ENCODE measurements around the gene MTCP1. TPM values are rescaled to one million over a fixed set of nuclear protein-coding genes. Genes with fewer than 3 reads are reported as not detected.

The MTCP1 gene
- polyA plus RNA-seq, 3 donors = 1.3 to 23.3 (median 14.8) TPM

DNA sequence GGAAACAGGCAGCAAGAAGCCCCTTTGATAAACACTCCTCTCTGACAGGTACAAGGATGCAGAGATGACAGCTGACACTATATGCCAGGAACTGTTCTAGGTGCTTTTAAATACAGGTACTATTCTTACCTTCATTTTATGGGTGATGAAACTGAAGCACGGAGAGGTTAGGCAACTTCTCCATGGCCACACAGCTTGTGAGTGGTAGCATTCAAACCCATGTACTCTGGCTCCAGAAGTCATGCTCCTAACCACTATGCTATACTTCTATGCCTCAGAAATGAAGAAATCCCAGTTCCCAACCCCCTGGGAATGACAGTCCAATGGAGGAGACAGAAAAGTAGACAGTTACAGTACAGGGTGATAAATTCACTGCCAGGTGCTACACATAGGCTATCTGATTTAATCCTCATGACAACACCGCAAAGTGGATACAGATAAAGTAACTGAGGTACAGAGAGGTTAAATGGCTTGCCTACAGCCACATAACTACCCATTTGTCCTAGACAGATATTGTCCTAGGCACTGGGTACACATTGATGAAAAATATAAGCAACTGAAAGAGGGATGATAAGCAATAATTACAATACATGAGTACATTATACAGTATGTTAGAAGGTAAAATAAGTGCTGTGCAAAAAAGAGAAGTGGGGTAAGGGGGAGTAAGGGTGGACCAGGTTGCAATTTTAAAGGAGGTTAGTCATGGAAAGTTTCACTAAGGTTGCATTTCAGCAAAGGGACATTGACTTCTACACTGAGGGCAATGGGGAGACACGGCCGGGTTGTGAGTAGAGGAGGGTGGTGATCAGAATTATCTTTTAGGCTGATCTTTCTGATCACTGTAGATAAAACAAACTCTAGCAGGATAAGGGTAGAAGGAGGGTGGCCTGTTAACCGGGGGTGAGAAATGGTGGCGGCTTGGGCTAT, 46.8 kb downstream of the MTCP1 start:
- no peaks in the 10 kb centered on the region for H3K9me3 ChIP-seq (replicated peaks in 1 of 2; ENCODE audit: control insufficient read depth in 1 of 2, insufficient read depth in 1 of 2, low read length in 2 of 2)
- WGBS (ENCODE audit: insufficient coverage) = 100% methylated on average over 1 of the region's 6 CpGs
- H3K9ac ChIP-seq (ENCODE audit: insufficient read depth, low read length, poor library complexity, severe bottlenecking) = no peak overlapping the region
- H4K20me1 ChIP-seq (ENCODE audit: insufficient read depth, low read length) = no peaks in the 10 kb centered on the region
- no peak for TF ChIP-seq CTCF (IDR thresholded peaks at IDR 0.05)
- no peak for DNase-seq
- Mint-ChIP-seq H3K9me3 (peaks cover 0 to 5% (median 0%) of the 10 kb centered on the region in 7 donors), H3K4me3 (no peak overlapping the region), H3K27me3 (ENCODE audit: low read depth in 3 of 3) (peaks cover 0 to 3% (median 0%) of the 10 kb centered on the region in 3 donors), H3K4me1 (peaks cover 8% of the 10 kb centered on the region), H3K36me3 (peaks cover 0 to 4% of the 10 kb centered on the region in 2 donors), H3K27ac (peak overlapping the region in 1 of 7 donors; percentile 34)
- peaks cover 5 to 6% of the 10 kb centered on the region in 2 donors for H3K4me1 ChIP-seq (ENCODE audit: control insufficient read depth in 1 of 2, insufficient read depth in 2 of 2, low read length in 2 of 2)
- intact Hi-C loops (cut with micrococcal nuclease) = no loop called here
- H3K79me2 ChIP-seq (ENCODE audit: insufficient read depth, low read length) = peaks cover 11% of the 10 kb centered on the region
- no peaks in the 10 kb centered on the region for H3K36me3 ChIP-seq (replicated peaks in 1 of 2; ENCODE audit: control insufficient read depth in 1 of 2, insufficient read depth in 2 of 2, low read length in 2 of 2)
- H2AFZ ChIP-seq (ENCODE audit: insufficient read depth, low read depth, low read length, poor library complexity, severe bottlenecking) = no peak overlapping the region
- H3K4me3 ChIP-seq (replicated peaks in 1 of 3; ENCODE audit: low read depth in 2 of 3, low read length in 3 of 3) = no peak overlapping the region
- H3K4me2 ChIP-seq (replicated peaks; ENCODE audit: extremely low read depth, low read length, poor library complexity, severe bottlenecking) = no peak overlapping the region
- H3K27ac ChIP-seq (ENCODE audit: low read depth in 1 of 2, low read length in 2 of 2) = no peak overlapping the region
- H3K27me3 ChIP-seq (ENCODE audit: control insufficient read depth in 2 of 2, insufficient read depth in 2 of 2, low read length in 2 of 2) = peaks cover 0 to 2% of the 10 kb centered on the region in 2 donors

DNA sequence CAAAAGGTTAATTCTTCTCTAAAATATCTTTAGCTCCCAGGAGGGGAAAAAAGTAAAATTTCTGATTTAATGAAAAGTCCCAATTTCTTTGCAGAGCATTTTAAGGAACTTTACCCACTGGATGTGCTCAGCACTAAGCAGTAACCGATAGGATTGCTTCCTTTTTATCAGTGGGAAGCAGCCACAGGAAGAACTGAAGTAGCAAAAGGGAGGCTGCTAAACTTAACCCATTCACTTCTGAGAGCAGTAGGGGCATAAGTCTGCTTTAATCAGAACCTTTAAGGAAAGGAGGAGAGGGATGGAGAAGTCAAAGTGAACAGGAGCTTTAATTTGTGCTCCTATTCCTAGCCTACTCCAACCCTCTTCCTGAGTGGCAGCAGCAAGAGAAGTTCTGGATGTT, 48.4 kb downstream of the MTCP1 start, which contains the start of gene F8:
TSS of gene F8 (minus strand) at position 139 of the 400 bp plus-strand sequence. CDS start 171 bp downstream, outside the sequence.
- H3K27me3 ChIP-seq (ENCODE audit: control insufficient read depth in 2 of 2, insufficient read depth in 2 of 2, low read length in 2 of 2) = peaks cover 0 to 2% of the 10 kb centered on the region in 2 donors
- H3K9me3 Mint-ChIP-seq = peaks cover 0 to 5% (median 0%) of the 10 kb centered on the region in 7 donors
- H3K27ac Mint-ChIP-seq = no peak within 1 kb of the TSS
- H3K36me3 Mint-ChIP-seq = no peaks in the 10 kb centered on the region
- no CpG with 5 or more reads among the region's 1 CpG for WGBS (ENCODE audit: insufficient coverage)
- DNase-seq = no peak
- no peaks in the 10 kb centered on the region for H3K4me1 ChIP-seq (ENCODE audit: control insufficient read depth in 1 of 2, insufficient read depth in 2 of 2, low read length in 2 of 2)
- no peak within 1 kb of the TSS for H3K4me2 ChIP-seq (replicated peaks; ENCODE audit: extremely low read depth, low read length, poor library complexity, severe bottlenecking)
- no peaks in the 10 kb centered on the region for H3K36me3 ChIP-seq (replicated peaks in 1 of 2; ENCODE audit: control insufficient read depth in 1 of 2, insufficient read depth in 2 of 2, low read length in 2 of 2)
- H3K4me3 ChIP-seq (replicated peaks in 1 of 3; ENCODE audit: low read depth in 2 of 3, low read length in 3 of 3) = no peak within 1 kb of the TSS
- no peaks in the 10 kb centered on the region for H3K9me3 ChIP-seq (replicated peaks in 1 of 2; ENCODE audit: control insufficient read depth in 1 of 2, insufficient read depth in 1 of 2, low read length in 2 of 2)
- no peaks in the 10 kb centered on the region for H4K20me1 ChIP-seq (ENCODE audit: insufficient read depth, low read length)
- H3K4me3 Mint-ChIP-seq = no peak within 1 kb of the TSS
- H3K79me2 ChIP-seq (ENCODE audit: insufficient read depth, low read length) = no peaks in the 10 kb centered on the region
- no peak for TF ChIP-seq CTCF (IDR thresholded peaks at IDR 0.05)
- no peak within 1 kb of the TSS for H3K27ac ChIP-seq (ENCODE audit: low read depth in 1 of 2, low read length in 2 of 2)
- no peak within 1 kb of the TSS for H3K9ac ChIP-seq (ENCODE audit: insufficient read depth, low read length, poor library complexity, severe bottlenecking)
- peaks cover 0 to 3% (median 0%) of the 10 kb centered on the region in 3 donors for H3K27me3 Mint-ChIP-seq (ENCODE audit: low read depth in 3 of 3)
- no peak within 1 kb of the TSS for H2AFZ ChIP-seq (ENCODE audit: insufficient read depth, low read depth, low read length, poor library complexity, severe bottlenecking)
- intact Hi-C loops (cut with micrococcal nuclease) = no loop called here
- peaks cover 5% of the 10 kb centered on the region for H3K4me1 Mint-ChIP-seq
